ENCODE data around the gene SNAI3. TPM values are rescaled to one million over a fixed set of nuclear protein-coding genes. Genes with fewer than 3 reads are reported as not detected.

SNAI3 gene
- total and polyA plus RNA-seq, 2 experiments from 2014 or later: 10.3 to 19.4 TPM

GRCh38 chr16:88710556-88710955 lies 24.2 kb upstream of the SNAI3 start:
- Histone ChIP-seq H3K79me2 (replicated peaks; ENCODE audit: insufficient read depth) (peaks cover 28% of the 10 kb centered on the region), H3K27me3 (ENCODE audit: insufficient read depth) (no peaks in the 10 kb centered on the region), H3K4me2 (no peak overlapping the region), H3K9me2 (ENCODE audit: insufficient read depth) (no peaks in the 10 kb centered on the region), H3K4me1 (ENCODE audit: insufficient read depth) (peaks cover 5% of the 10 kb centered on the region; the same call in 1 of the 2 replicates), H3K27ac (ENCODE audit: low read depth) (no peak overlapping the region), H2AFZ (no peak overlapping the region), H3F3A (replicated peaks; ENCODE audit: low read depth) (0 out of 2 replicates have a peak, but pooled peaks cover 2% of the 10 kb centered on the region), H4K20me1 (replicated peaks; ENCODE audit: insufficient read depth) (no peaks in the 10 kb centered on the region; the same call in 1 of the 2 replicates), H3K4me3 (no peak overlapping the region), H3K36me3 (ENCODE audit: insufficient read depth) (no peaks in the 10 kb centered on the region)
- ATAC-seq (no peak), DNase-seq (ENCODE audit: low spot score) (no peak)
- Mint-ChIP-seq H3K36me3 (ENCODE audit: low read depth) (peaks cover 5% of the 10 kb centered on the region; the same call in 2 of the 3 replicates), H3K9me3 (no peaks in the 10 kb centered on the region), H3K27me3 (ENCODE audit: insufficient read depth, low read depth, poor library complexity) (peaks cover 17% of the 10 kb centered on the region), H3K4me1 (peaks cover 15% of the 10 kb centered on the region), H3K27ac (no peak overlapping the region; the same call in 1 of the 2 replicates), H3K4me3 (no peak overlapping the region)
- no peak for TF ChIP-seq POLR2AphosphoS5 (IDR thresholded peaks at IDR 0.05; ENCODE audit: low read depth)
- TF ChIP-seq CREB1 (CRISPR knock-in tag; IDR thresholded peaks at IDR 0.05; ENCODE audit: low read depth): no peak
- no peak for TF ChIP-seq EZH2 (IDR thresholded peaks at IDR 0.05; ENCODE audit: low read depth, unreplicated experiment)
- no peak for TF ChIP-seq NANOG (IDR thresholded peaks at IDR 0.05; ENCODE audit: borderline replicate concordance)
- TF ChIP-seq JUNB (IDR thresholded peaks at IDR 0.05; ENCODE audit: unreplicated experiment): no peak
- no peak for TF ChIP-seq ZNF462 (CRISPR knock-in tag; IDR thresholded peaks at IDR 0.05)
- no peak for TF ChIP-seq ETS1 (IDR thresholded peaks at IDR 0.05)
- no peak for TF ChIP-seq STAT1 (IDR thresholded peaks at IDR 0.05; ENCODE audit: unreplicated experiment)
- no peak for TF ChIP-seq REST (IDR thresholded peaks at IDR 0.05; ENCODE audit: unreplicated experiment)
- TF ChIP-seq EZH2phosphoT487 (IDR thresholded peaks at IDR 0.05; ENCODE audit: unreplicated experiment): no peak
- TF ChIP-seq ZNF114 (CRISPR knock-in tag; IDR thresholded peaks at IDR 0.05): no peak
- TF ChIP-seq ZNF331 (CRISPR knock-in tag; IDR thresholded peaks at IDR 0.05; ENCODE audit: low read depth): no peak
- TF ChIP-seq CTCF (conservative IDR thresholded peaks at IDR 0.05; ENCODE audit: low read depth in 2 of 2): no peak

Data from GM23338 (cell line).